CD14-positive monocyte (primary cell): ENCODE measurements around the gene RNF26. TPM values are rescaled to one million over a fixed set of nuclear protein-coding genes. Genes with fewer than 3 reads are reported as not detected.
"Not testable (repeated sequence)": the region's sequence is repeated elsewhere in the genome, so short reads cannot be mapped to it uniquely, and the experiment has no call there.

Experiments
- DNase-seq, 3 donors: peaks; one replicate each; pipeline ENCODE4 v3.0.0-alpha.2; 2011 to 2022
- H2AFZ ChIP-seq: 2 replicates; pipeline ENCODE4 v1.6.0; 2012; ENCODE audit warnings: mild to moderate bottlenecking, low read depth, low read length, inconsistent platforms; ENCODE audit not compliant: insufficient read depth, poor library complexity, severe bottlenecking
- H3K27ac ChIP-seq, 2 donors: 1 replicate in 1 of 2; 2 replicates in 1 of 2; pipeline ENCODE4 v1.5.1; 2012 to 2013; ENCODE audit warnings: low read length in 2 of 2, control low read depth in 1 of 2, inconsistent platforms in 1 of 2, low read depth in 1 of 2, mild to moderate bottlenecking in 1 of 2
- H3K27me3 ChIP-seq, 2 donors: one replicate each; pipeline versions ENCODE4 v1.6.0 to v1.6.1; 2011 to 2013; ENCODE audit warnings: low read length in 2 of 2; ENCODE audit not compliant: control insufficient read depth in 2 of 2, insufficient read depth in 2 of 2
- H3K36me3 ChIP-seq, 2 donors: replicated peaks in 1 of 2; 1 replicate in 1 of 2; 2 replicates in 1 of 2; pipeline versions ENCODE4 v1.5.1 to v1.6.1; 2012 to 2013; ENCODE audit warnings: low read length in 2 of 2, control low read depth in 1 of 2, inconsistent platforms in 1 of 2, mild to moderate bottlenecking in 1 of 2; ENCODE audit not compliant: insufficient read depth in 2 of 2, control insufficient read depth in 1 of 2
- H3K4me1 ChIP-seq, 2 donors: 1 replicate in 1 of 2; 2 replicates in 1 of 2; pipeline versions ENCODE4 v1.5.1 to v1.6.1; 2012 to 2013; ENCODE audit warnings: low read length in 2 of 2, control low read depth in 1 of 2, inconsistent platforms in 1 of 2, mild to moderate bottlenecking in 1 of 2, moderate library complexity in 1 of 2; ENCODE audit not compliant: insufficient read depth in 2 of 2, control insufficient read depth in 1 of 2
- H3K4me2 ChIP-seq: replicated peaks from 2 replicates; pipeline ENCODE3; 2012; ENCODE audit warnings: low read length, moderate library complexity, mild to moderate bottlenecking; ENCODE audit not compliant: poor library complexity, severe bottlenecking; ENCODE audit errors: extremely low read depth
- H3K4me3 ChIP-seq, 3 experiments: fragments of 200-600 bp in 1 of 3; sonication (generic) in 1 of 3; replicated peaks in 1 of 3; 1 replicate in 2 of 3; 2 replicates in 1 of 3; pipeline ENCODE4 v1.5.1; 2011 to 2013; ENCODE audit warnings: low read length in 3 of 3, mild to moderate bottlenecking in 3 of 3, control low read depth in 2 of 3, low read depth in 2 of 3, inconsistent platforms in 1 of 3, moderate library complexity in 1 of 3
- H3K79me2 ChIP-seq: 2 replicates; pipeline ENCODE4 v1.6.0; 2012; ENCODE audit warnings: mild to moderate bottlenecking, control low read depth, inconsistent platforms, low read length, moderate library complexity; ENCODE audit not compliant: insufficient read depth
- H3K9ac ChIP-seq: 2 replicates; pipeline ENCODE4 v1.6.0; 2017; ENCODE audit warnings: low read length, mild to moderate bottlenecking; ENCODE audit not compliant: insufficient read depth, poor library complexity, severe bottlenecking
- H3K9me3 ChIP-seq, 2 donors: replicated peaks in 1 of 2; 1 replicate in 1 of 2; 2 replicates in 1 of 2; pipeline versions ENCODE4 v1.5.1 to v1.6.1; 2012 to 2013; ENCODE audit warnings: low read length in 2 of 2, control low read depth in 1 of 2; ENCODE audit not compliant: control insufficient read depth in 1 of 2, insufficient read depth in 1 of 2
- H4K20me1 ChIP-seq: 2 replicates; pipeline ENCODE4 v1.6.0; 2012; ENCODE audit warnings: mild to moderate bottlenecking, low read length, control low read depth, moderate library complexity; ENCODE audit not compliant: insufficient read depth
- H3K27ac Mint-ChIP-seq, 7 donors: one replicate each; pipeline ENCODE4 v1.8.0; 2020; ENCODE audit warnings: mild to moderate bottlenecking in 7 of 7, mixed read lengths in 7 of 7, moderate library complexity in 6 of 7, inconsistent platforms in 2 of 7
- H3K27me3 Mint-ChIP-seq, 3 donors: one replicate each; pipeline ENCODE4 v1.8.0; 2021 to 2022; ENCODE audit warnings: low read depth in 3 of 3, mild to moderate bottlenecking in 3 of 3, mixed read lengths in 3 of 3, moderate library complexity in 3 of 3, inconsistent platforms in 1 of 3
- H3K36me3 Mint-ChIP-seq, 2 donors: one replicate each; pipeline ENCODE4 v1.8.0; 2020; ENCODE audit warnings: mixed read lengths in 2 of 2, inconsistent platforms in 1 of 2, mild to moderate bottlenecking in 1 of 2
- H3K4me1 Mint-ChIP-seq: one replicate; pipeline ENCODE4 v1.8.0; 2020; ENCODE audit warnings: mild to moderate bottlenecking, mixed read lengths
- H3K4me3 Mint-ChIP-seq, 2 donors: one replicate each; pipeline ENCODE4 v1.8.0; 2020; ENCODE audit warnings: mild to moderate bottlenecking in 2 of 2, mixed read lengths in 2 of 2, moderate library complexity in 1 of 2
- H3K9me3 Mint-ChIP-seq, 7 donors: one replicate each; pipeline ENCODE4 v1.8.0; 2020 to 2022; ENCODE audit warnings: mixed read lengths in 7 of 7, mild to moderate bottlenecking in 6 of 7, moderate library complexity in 6 of 7, inconsistent platforms in 2 of 7
- CTCF ChIP-seq: fragments of 200-600 bp; IDR thresholded peaks from one replicate; pipeline ENCODE4 v1.8.0; 2022; ENCODE audit warnings: antibody characterized with exemption, mild to moderate bottlenecking
- WGBS: methylation state at CpG from one replicate; pipeline ENCODE4 v1.1.5; 2013; ENCODE audit warnings: missing lambda C conversion rate; ENCODE audit not compliant: insufficient coverage; 5-methylcytosine and 5-hydroxymethylcytosine counted together
- intact Hi-C, 2 donors: fragments of 100-400 bp; cut with micrococcal nuclease; formaldehyde crosslinking; loops; one replicate each; pipeline versions ENCODE4 v1.15.0 to v1.15.1; 2023
- polyA plus RNA-seq, 3 donors: library from polyadenylated mRNA; depleted of rRNA in 1 of 3; unstranded in 2 of 3; stranded (reverse) in 1 of 3; fragments of 300-500 nt in 2 of 3; fragments of >200 nt in 1 of 3; fragmentation: Illumina TruSeq in 2 of 3; gene quantifications; 1 replicate in 2 of 3; 2 replicates in 1 of 3; pipeline ENCODE4 v1.2.3, GENCODE V29; 2012 to 2021

Gene RNF26
- polyA plus RNA-seq, 3 donors: 6.8 to 27.6 (median 20.5) TPM

DNA sequence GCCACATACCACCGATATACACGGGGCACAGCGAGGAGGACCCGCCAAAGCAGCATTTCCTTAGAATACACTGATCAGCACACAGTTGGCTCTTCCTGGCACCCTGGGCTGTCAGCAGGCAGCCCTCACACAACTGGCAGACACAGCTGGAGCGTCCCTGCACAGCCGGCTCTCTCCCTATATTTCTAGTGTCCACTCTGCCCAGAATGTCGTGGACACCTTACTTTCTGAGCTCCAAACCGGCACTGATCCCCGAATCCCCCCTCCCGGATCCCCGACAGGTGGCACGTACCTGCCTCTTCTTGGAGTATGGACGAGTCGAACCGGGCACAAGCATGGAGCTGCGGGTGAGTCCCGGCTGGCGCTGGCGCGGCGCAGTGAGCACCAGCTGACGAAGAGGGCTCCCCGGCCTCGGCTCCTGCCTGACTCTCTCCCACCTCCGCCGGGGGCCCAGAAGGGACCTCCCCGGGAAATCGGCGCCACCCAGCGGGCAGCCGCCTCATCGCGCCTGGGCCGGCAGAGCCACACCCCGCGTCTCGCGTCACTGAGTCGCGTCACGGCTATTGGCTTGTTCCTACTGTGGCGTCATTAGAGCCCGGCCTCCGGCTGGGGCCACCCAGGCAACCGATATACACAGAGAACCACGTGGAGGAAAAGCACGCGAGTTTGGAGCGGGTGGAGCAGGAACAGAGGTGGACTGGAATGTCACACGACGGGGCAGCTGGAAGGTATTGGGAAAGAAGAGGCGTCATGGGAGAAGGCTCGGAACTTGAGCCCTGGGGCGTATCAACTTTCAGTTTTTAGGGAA is 47.1 kb downstream of the RNF26 start, which contains the start of gene USP2:
USP2 (minus strand) TSS at position 510 of the 808 bp plus-strand sequence. CDS start 8,210 bp downstream, outside the sequence.
- WGBS: under 1% methylated on average over 48 of the region's 54 CpGs
- H3K27ac ChIP-seq: peak within 1 kb of the TSS in 1 of 2 donors; percentile 29
- intact Hi-C loops: no loop called here
- peak; percentile 95 to 98 (median 98) for DNase-seq
- no peak within 1 kb of the TSS for H3K9ac ChIP-seq
- H3K79me2 ChIP-seq: no peaks in the 10 kb centered on the region
- H3K4me1 ChIP-seq: peaks cover 16 to 17% of the 10 kb centered on the region in 2 donors
- peaks cover 0 to 3% (median 0%) of the 10 kb centered on the region in 7 donors for H3K9me3 Mint-ChIP-seq
- peak within 1 kb of the TSS in 1 of 7 donors; percentile 64 for H3K27ac Mint-ChIP-seq
- no peaks in the 10 kb centered on the region for H3K9me3 ChIP-seq
- TF ChIP-seq CTCF: peak; percentile 94
- H3K36me3 Mint-ChIP-seq: no peaks in the 10 kb centered on the region
- H2AFZ ChIP-seq: peak within 1 kb of the TSS; percentile 72
- peak within 1 kb of the TSS; percentile 72 for H3K4me2 ChIP-seq
- peaks cover 0 to 27% of the 10 kb centered on the region in 2 donors for H3K27me3 ChIP-seq
- H4K20me1 ChIP-seq: no peaks in the 10 kb centered on the region
- H3K4me1 Mint-ChIP-seq: no peaks in the 10 kb centered on the region
- no peaks in the 10 kb centered on the region for H3K36me3 ChIP-seq
- H3K27me3 Mint-ChIP-seq: peaks cover 12 to 21% (median 16%) of the 10 kb centered on the region in 3 donors
- H3K4me3 ChIP-seq: peak within 1 kb of the TSS; percentile 34 to 66 (median 39)
- no peak within 1 kb of the TSS for H3K4me3 Mint-ChIP-seq

DNA sequence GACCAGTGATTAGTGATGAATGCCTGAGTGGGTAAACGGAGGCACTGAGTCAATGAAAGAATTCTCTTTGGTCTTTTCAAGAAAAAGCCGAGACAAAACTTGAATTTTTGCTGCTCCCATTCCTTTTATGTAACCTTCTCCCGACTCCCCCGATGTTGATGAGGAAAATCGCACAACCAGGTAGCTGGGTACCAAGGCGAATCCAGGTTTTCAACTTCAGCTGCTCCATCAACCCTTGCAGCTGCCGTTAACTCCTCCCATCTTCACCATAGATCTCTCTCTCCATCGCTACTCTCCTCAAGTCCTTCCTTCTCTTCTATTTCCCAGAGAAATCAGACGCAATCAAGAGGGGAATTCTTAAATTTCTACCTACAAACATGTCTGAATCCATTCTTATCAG is 47.8 kb downstream of the RNF26 start:
- DNase-seq: peak in 1 of 3 donors; percentile 3
- 23% methylated on average over 8 of the region's 9 CpGs for WGBS
- H3K36me3 ChIP-seq: no peaks in the 10 kb centered on the region
- TF ChIP-seq CTCF: no peak
- H3K4me3 ChIP-seq: peak overlapping the region; percentile 34 to 66 (median 39)
- peaks cover 0 to 27% of the 10 kb centered on the region in 2 donors for H3K27me3 ChIP-seq
- peak overlapping the region; percentile 72 for H2AFZ ChIP-seq
- H3K4me1 ChIP-seq: peaks cover 16 to 17% of the 10 kb centered on the region in 2 donors
- intact Hi-C loops: no loop called here
- H3K27ac ChIP-seq: peak overlapping the region in 1 of 2 donors; percentile 29
- Mint-ChIP-seq H3K36me3 (no peaks in the 10 kb centered on the region), H3K4me1 (no peaks in the 10 kb centered on the region), H3K9me3 (peaks cover 0 to 3% (median 0%) of the 10 kb centered on the region in 7 donors), H3K27me3 (peaks cover 13 to 19% (median 16%) of the 10 kb centered on the region in 3 donors), H3K4me3 (no peak overlapping the region), H3K27ac (no peak overlapping the region)
- no peaks in the 10 kb centered on the region for H3K79me2 ChIP-seq
- no peak overlapping the region for H3K9ac ChIP-seq
- no peaks in the 10 kb centered on the region for H4K20me1 ChIP-seq
- no peaks in the 10 kb centered on the region for H3K9me3 ChIP-seq
- H3K4me2 ChIP-seq: peak overlapping the region; percentile 72

GRCh38 chr11:119382513-119382912 is 48.2 kb downstream of the RNF26 start:
- peaks cover 13 to 19% (median 18%) of the 10 kb centered on the region in 3 donors for H3K27me3 Mint-ChIP-seq
- H3K4me3 Mint-ChIP-seq, H3K36me3 ChIP-seq, H3K27ac Mint-ChIP-seq, H2AFZ ChIP-seq, H4K20me1 ChIP-seq, H3K9me3 ChIP-seq, H3K9ac ChIP-seq, H3K4me2 ChIP-seq, H3K27ac ChIP-seq, intact Hi-C loops, H3K9me3 Mint-ChIP-seq, H3K4me1 Mint-ChIP-seq, H3K79me2 ChIP-seq, DNase-seq, H3K36me3 Mint-ChIP-seq, H3K4me3 ChIP-seq: not testable (repeated sequence)
- H3K4me1 ChIP-seq: peaks cover 16 to 17% of the 10 kb centered on the region in 2 donors
- WGBS: 100% methylated on average over 11 of the region's 14 CpGs
- H3K27me3 ChIP-seq: peaks cover 0 to 27% of the 10 kb centered on the region in 2 donors
